ENCODE data around the gene B2M.

DNA sequence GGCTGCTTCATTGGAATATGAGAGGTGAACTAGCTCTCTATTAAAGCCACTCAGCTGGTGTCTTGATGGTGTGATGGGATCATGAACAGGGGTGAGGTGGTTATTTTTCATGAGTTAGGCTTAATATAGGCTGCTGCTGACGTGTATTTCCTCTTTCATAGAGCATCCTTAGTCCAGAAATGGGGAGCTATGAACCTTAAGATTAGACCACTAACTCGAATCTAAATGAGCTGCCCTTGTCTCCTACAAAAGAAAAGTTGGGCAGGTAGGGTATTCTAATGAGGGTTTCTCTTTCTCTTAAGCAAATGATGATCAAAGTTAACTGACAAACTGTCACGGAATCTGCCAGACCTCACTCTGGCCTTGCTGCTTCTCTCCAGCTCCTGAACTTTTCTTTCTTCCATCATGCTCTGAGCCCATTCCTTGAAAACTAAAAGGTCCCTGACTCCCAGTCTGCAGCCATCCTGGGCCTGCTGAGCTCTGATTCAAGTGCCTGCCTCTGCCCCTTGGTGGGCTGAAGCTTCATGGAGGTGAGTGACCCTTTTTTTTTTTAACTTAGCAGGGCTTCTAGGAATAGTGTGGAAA is 25.0 kb downstream of the B2M start, which contains the start of gene TRIM69:
- TF ChIP-seq, protein P1, sequence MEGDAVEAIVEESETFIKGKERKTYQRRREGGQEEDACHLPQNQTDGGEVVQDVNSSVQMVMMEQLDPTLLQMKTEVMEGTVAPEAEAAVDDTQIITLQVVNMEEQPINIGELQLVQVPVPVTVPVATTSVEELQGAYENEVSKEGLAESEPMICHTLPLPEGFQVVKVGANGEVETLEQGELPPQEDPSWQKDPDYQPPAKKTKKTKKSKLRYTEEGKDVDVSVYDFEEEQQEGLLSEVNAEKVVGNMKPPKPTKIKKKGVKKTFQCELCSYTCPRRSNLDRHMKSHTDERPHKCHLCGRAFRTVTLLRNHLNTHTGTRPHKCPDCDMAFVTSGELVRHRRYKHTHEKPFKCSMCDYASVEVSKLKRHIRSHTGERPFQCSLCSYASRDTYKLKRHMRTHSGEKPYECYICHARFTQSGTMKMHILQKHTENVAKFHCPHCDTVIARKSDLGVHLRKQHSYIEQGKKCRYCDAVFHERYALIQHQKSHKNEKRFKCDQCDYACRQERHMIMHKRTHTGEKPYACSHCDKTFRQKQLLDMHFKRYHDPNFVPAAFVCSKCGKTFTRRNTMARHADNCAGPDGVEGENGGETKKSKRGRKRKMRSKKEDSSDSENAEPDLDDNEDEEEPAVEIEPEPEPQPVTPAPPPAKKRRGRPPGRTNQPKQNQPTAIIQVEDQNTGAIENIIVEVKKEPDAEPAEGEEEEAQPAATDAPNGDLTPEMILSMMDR (IDR thresholded peaks at IDR 0.05) = no peak
- no peak for TF ChIP-seq POLR2A (IDR thresholded peaks at IDR 0.05)

All from vagina (tissue), 2 donors.